AG08396 (cell line): ENCODE data around the gene IMP4.

Experiments used
- DNase-seq: peaks from one replicate; pipeline ENCODE4 v3.0.0; 2012; ENCODE audit warnings: low spot score, mixed read lengths

The IMP4 gene

GRCh38 chr2:130357864-130358263, 15.2 kb downstream of the IMP4 start:
- no peak for DNase-seq

- DNase-seq, result no peak
Measured at GRCh38 chr2:130358420-130359350, 16.0 kb downstream of the IMP4 start.

- DNase-seq, result no peak
Measured at GRCh38 chr2:130359466-130359865, 16.8 kb downstream of the IMP4 start.

GRCh38 chr2:130363479-130363878, 20.8 kb downstream of the IMP4 start:
- DNase-seq, result no peak

GRCh38 chr2:130365075-130365474, 22.4 kb downstream of the IMP4 start:
- DNase-seq, result no peak

- DNase-seq, result no peak
Measured at GRCh38 chr2:130365963-130366362, 23.3 kb downstream of the IMP4 start.

- no peak for DNase-seq
Measured at GRCh38 chr2:130366720-130367119, 24.0 kb downstream of the IMP4 start.

GRCh38 chr2:130368786-130369185, 26.1 kb downstream of the IMP4 start:
- DNase-seq, result no peak

GRCh38 chr2:130369311-130369964, 26.7 kb downstream of the IMP4 start:
- no peak for DNase-seq

GRCh38 chr2:130369965-130370341, 27.3 kb downstream of the IMP4 start:
- no peak for DNase-seq

GRCh38 chr2:130370490-130370889, 27.8 kb downstream of the IMP4 start:
- no peak for DNase-seq

- DNase-seq, result no peak
Measured at GRCh38 chr2:130371723-130372054, 29.0 kb downstream of the IMP4 start.

- peak; percentile 95 for DNase-seq
Measured at GRCh38 chr2:130372055-130372832, 29.5 kb downstream of the IMP4 start.

GRCh38 chr2:130372833-130373807, 30.4 kb downstream of the IMP4 start:
- DNase-seq, result no peak

- DNase-seq, result no peak
Measured at GRCh38 chr2:130373808-130374365, 31.2 kb downstream of the IMP4 start.

- DNase-seq, result peak; percentile 51
Measured at GRCh38 chr2:130374587-130375290, 32.0 kb downstream of the IMP4 start.

- no peak for DNase-seq
Measured at GRCh38 chr2:130375291-130376266, 32.9 kb downstream of the IMP4 start.

GRCh38 chr2:130376433-130377293, 34.0 kb downstream of the IMP4 start:
- no peak for DNase-seq
